MM.1S (cell line): ENCODE data around the gene MDH2.

Experiments
- EZH2phosphoT487 ChIP-seq: fragments of 300-600 bp; sonication (generic); IDR thresholded peaks from 2 replicates; pipeline ENCODE4 v1.6.1; 2018; ENCODE audit warnings: antibody characterized with exemption, low read length
- TF ChIP-seq, protein P1 (sequence below): fragments of 300-600 bp; sonication (generic); IDR thresholded peaks from 2 replicates; pipeline ENCODE4 v1.5.1; 2016; ENCODE audit warnings: antibody characterized with exemption, low read length, mixed read lengths

DNA sequence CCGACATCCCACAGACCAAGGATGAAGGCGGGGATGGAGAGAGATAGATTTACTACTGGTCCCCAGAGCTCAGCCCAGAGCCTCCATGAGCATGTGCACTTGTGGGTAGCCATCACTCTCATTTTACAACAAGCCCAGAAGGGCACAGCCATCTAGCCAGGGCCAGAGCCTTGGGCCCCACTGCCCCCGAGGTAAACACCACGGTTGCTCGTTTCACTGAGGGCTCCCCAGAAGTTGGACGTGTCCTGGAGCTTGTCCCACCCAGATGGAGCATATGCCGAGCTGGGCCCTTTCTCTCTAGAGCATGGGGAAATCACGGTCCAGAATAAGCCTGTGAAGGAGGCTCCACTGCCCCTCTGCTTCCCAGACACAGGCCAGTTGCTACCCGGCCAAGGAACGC lies 44.6 kb upstream of the MDH2 start:
- TF ChIP-seq, protein P1, sequence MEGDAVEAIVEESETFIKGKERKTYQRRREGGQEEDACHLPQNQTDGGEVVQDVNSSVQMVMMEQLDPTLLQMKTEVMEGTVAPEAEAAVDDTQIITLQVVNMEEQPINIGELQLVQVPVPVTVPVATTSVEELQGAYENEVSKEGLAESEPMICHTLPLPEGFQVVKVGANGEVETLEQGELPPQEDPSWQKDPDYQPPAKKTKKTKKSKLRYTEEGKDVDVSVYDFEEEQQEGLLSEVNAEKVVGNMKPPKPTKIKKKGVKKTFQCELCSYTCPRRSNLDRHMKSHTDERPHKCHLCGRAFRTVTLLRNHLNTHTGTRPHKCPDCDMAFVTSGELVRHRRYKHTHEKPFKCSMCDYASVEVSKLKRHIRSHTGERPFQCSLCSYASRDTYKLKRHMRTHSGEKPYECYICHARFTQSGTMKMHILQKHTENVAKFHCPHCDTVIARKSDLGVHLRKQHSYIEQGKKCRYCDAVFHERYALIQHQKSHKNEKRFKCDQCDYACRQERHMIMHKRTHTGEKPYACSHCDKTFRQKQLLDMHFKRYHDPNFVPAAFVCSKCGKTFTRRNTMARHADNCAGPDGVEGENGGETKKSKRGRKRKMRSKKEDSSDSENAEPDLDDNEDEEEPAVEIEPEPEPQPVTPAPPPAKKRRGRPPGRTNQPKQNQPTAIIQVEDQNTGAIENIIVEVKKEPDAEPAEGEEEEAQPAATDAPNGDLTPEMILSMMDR = no peak
- TF ChIP-seq EZH2phosphoT487 = no peak
